ENCODE measurements around the gene CUBN.

DNA sequence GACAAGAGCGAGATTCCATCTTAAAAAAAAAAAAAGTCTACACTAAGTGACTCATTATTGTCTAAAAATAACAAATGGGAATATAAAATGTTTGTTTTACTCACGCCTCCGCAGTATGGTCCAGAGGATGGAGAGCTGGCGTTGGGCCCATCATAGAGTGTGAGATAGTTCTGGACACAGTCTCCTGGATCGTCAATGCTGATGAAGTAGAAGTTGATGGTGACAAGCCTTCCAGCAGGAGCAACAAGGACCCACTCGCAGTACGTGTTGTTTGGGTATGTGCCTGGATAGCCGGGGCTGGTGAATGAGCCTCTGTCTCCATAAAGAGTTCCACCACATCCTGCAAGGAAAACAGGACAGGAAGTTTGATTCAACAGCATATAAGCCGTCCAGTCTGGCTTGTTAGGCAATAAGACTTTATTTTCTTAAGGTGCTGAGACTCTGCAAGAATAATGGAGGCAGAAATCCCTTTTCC, 300.9 kb downstream of the CUBN start:
- TF ChIP-seq EZH2 (IDR thresholded peaks at IDR 0.05; ENCODE audit: insufficient read depth, poor library complexity, severe bottlenecking) = no peak
- TF ChIP-seq EZH2phosphoT487 (IDR thresholded peaks at IDR 0.05; ENCODE audit: insufficient read depth, low read depth) = no peak
